CD4-positive, alpha-beta T cell (primary cell): Measurements from ENCODE around the gene RAI14. TPM values are rescaled to one million over a fixed set of nuclear protein-coding genes. Genes with fewer than 3 reads are reported as not detected.

Experiments used
- ATAC-seq: fragments of 200-7000 bp; cut with Tn5 transposase; one replicate; pipeline ENCODE4 v1.10.0; 2022; ENCODE audit warnings: mild to moderate bottlenecking; ENCODE audit not compliant: poor library complexity
- CTCF ChIA-PET: fragments of 350-600 bp; sonication (Branson Sonifier 250); formaldehyde crosslinking; loops from one replicate; lab custom pipeline; 2021; ENCODE audit warnings: antibody characterized with exemption, inconsistent platforms; lab: Charles Lee
- POLR2A ChIA-PET: fragments of 350-600 bp; sonication (Branson Sonifier 250); formaldehyde crosslinking; loops from one replicate; lab custom pipeline; 2021; ENCODE audit warnings: antibody characterized with exemption, inconsistent platforms; lab: Charles Lee
- DNase-seq, 14 experiments: peaks; one replicate each; pipeline ENCODE4 v3.0.0-alpha.2; 2013 to 2020; ENCODE audit warnings: mixed read lengths in 2 of 14
- H3K27ac ChIP-seq, 2 donors: one replicate each; pipeline versions ENCODE4 v1.5.1 to v1.7.0; 2013; ENCODE audit warnings: low read length in 2 of 2, low read depth in 1 of 2, mild to moderate bottlenecking in 1 of 2
- H3K27me3 ChIP-seq, 2 experiments: 1 replicate in 1 of 2; 2 replicates in 1 of 2; pipeline versions ENCODE4 v1.6.1 to v1.7.0; 2013; ENCODE audit warnings: low read length in 2 of 2, control low read depth in 1 of 2, mild to moderate bottlenecking in 1 of 2, moderate library complexity in 1 of 2; ENCODE audit not compliant: insufficient read depth in 2 of 2, control insufficient read depth in 1 of 2
- H3K36me3 ChIP-seq: one replicate; pipeline ENCODE4 v1.6.1; 2013; ENCODE audit warnings: low read length, control low read depth; ENCODE audit not compliant: insufficient read depth
- H3K4me1 ChIP-seq: one replicate; pipeline ENCODE4 v1.6.1; 2013; ENCODE audit warnings: low read length, control low read depth; ENCODE audit not compliant: insufficient read depth
- H3K4me3 ChIP-seq: one replicate; pipeline ENCODE4 v1.5.1; 2013; ENCODE audit warnings: mild to moderate bottlenecking, low read length, moderate library complexity
- H3K9me3 ChIP-seq, 2 experiments: 1 replicate in 1 of 2; 2 replicates in 1 of 2; pipeline versions ENCODE4 v1.6.1 to v1.7.0; 2013; ENCODE audit warnings: low read length in 2 of 2, mild to moderate bottlenecking in 2 of 2, control low read depth in 1 of 2, moderate library complexity in 1 of 2; ENCODE audit not compliant: control insufficient read depth in 1 of 2, insufficient read depth in 1 of 2
- H3K27ac Mint-ChIP-seq: one replicate; pipeline ENCODE4 v1.8.0; 2020; ENCODE audit warnings: mixed read lengths
- H3K27me3 Mint-ChIP-seq: one replicate; pipeline ENCODE4 v1.8.0; 2021; ENCODE audit warnings: mixed read lengths
- H3K36me3 Mint-ChIP-seq: one replicate; pipeline ENCODE4 v1.8.0; 2021; ENCODE audit warnings: low read depth, mixed read lengths
- H3K4me1 Mint-ChIP-seq: one replicate; pipeline ENCODE4 v1.8.0; 2021; ENCODE audit warnings: low read depth, mixed read lengths
- H3K4me3 Mint-ChIP-seq: one replicate; pipeline ENCODE4 v1.8.0; 2020; ENCODE audit warnings: mild to moderate bottlenecking, mixed read lengths
- H3K9me3 Mint-ChIP-seq: one replicate; pipeline ENCODE4 v1.8.0; 2020; ENCODE audit warnings: mixed read lengths
- intact Hi-C, 2 experiments: fragments of 100-400 bp; cut with DNase I in 1 of 2; cut with micrococcal nuclease in 1 of 2; formaldehyde crosslinking; loops; one replicate each; pipeline versions ENCODE4 v1.15.1 to v1.9.0; 2023 to 2025; cut with DNase I, micrococcal nuclease
- total RNA-seq, 174 experiments: library from RNA in 2 of 174; stranded (reverse) in 2 of 174; gene quantifications; one replicate each; pipeline ENCODE4 v1.2.3 and lab custom pipeline; 2021 to 2026
- TF ChIP-seq, protein P1 (sequence below): fragments of 200-600 bp; IDR thresholded peaks from one replicate; pipeline ENCODE4 v1.8.0; 2022; ENCODE audit warnings: antibody characterized with exemption, mild to moderate bottlenecking

The RAI14 gene
- total RNA-seq, 2 experiments from 2014 or later: 0.20 to 0.60 TPM

- Histone ChIP-seq H3K27ac (no peak overlapping the region), H3K27me3 (no peaks in the 10 kb centered on the region), H3K36me3 (no peaks in the 10 kb centered on the region), H3K9me3 (no peaks in the 10 kb centered on the region), H3K4me1 (no peaks in the 10 kb centered on the region), H3K4me3 (no peak overlapping the region)
- POLR2A ChIA-PET: no interaction called here
- intact Hi-C loops: no loop called here
- Mint-ChIP-seq H3K27me3 (no peaks in the 10 kb centered on the region), H3K27ac (no peak overlapping the region), H3K4me3 (no peak overlapping the region), H3K36me3 (no peaks in the 10 kb centered on the region), H3K4me1 (no peaks in the 10 kb centered on the region), H3K9me3 (no peaks in the 10 kb centered on the region)
- CTCF ChIA-PET: interaction anchor here (1.4 kb wide), 1 partner anchor 40 kb away, joined by 3 read pairs; no protein-coding TSS in a partner anchor
- DNase-seq (no peak), ATAC-seq (no peak)
- TF ChIP-seq, protein P1, sequence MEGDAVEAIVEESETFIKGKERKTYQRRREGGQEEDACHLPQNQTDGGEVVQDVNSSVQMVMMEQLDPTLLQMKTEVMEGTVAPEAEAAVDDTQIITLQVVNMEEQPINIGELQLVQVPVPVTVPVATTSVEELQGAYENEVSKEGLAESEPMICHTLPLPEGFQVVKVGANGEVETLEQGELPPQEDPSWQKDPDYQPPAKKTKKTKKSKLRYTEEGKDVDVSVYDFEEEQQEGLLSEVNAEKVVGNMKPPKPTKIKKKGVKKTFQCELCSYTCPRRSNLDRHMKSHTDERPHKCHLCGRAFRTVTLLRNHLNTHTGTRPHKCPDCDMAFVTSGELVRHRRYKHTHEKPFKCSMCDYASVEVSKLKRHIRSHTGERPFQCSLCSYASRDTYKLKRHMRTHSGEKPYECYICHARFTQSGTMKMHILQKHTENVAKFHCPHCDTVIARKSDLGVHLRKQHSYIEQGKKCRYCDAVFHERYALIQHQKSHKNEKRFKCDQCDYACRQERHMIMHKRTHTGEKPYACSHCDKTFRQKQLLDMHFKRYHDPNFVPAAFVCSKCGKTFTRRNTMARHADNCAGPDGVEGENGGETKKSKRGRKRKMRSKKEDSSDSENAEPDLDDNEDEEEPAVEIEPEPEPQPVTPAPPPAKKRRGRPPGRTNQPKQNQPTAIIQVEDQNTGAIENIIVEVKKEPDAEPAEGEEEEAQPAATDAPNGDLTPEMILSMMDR: no peak
Observed at GRCh38 chr5:34687269-34688011, 31.3 kb downstream of the RAI14 start.

DNA sequence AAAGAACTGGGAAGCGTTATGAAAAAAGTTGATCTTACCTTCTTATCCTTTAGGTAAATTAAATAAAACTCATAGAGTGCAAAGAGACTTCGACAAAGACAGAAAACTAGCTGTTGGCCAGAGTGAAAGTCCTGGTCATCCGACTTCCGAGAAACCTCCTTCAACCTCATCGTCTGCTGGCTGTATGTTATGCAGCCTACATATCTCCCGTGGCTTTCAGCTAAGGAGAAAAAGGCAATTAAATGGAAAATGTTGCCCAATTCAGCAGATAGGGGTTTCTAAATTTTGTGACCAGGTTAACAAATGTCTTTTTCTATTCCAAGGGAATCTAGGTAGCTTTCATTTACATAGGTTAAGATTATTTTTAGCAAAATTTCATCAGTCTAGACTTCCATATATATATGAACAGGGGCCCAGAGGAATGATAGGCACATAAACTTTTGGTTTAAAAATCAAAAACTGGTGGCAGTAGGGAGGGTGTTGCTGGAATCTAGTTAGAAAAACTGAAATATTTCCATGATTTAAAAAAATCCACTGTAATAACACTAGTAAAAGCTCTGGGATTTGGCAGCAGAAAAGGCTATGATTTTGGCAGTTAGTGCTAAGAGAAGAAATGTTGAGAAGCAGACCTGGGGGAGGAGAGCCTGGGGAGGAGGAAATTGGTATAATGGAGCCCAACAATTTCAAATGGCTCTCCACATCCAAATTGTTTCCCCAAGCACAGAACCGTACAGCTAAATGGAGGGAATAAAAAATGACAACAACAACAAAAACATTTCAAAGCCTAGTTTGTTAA is 32.1 kb downstream of the RAI14 start:
- Histone ChIP-seq H3K27me3 (no peaks in the 10 kb centered on the region), H3K4me1 (no peaks in the 10 kb centered on the region), H3K36me3 (no peaks in the 10 kb centered on the region), H3K4me3 (no peak overlapping the region), H3K27ac (no peak overlapping the region), H3K9me3 (no peaks in the 10 kb centered on the region)
- Mint-ChIP-seq H3K9me3 (no peaks in the 10 kb centered on the region), H3K4me1 (no peaks in the 10 kb centered on the region), H3K36me3 (no peaks in the 10 kb centered on the region), H3K27me3 (no peaks in the 10 kb centered on the region), H3K4me3 (no peak overlapping the region), H3K27ac (no peak overlapping the region)
- intact Hi-C loops: no loop called here
- POLR2A ChIA-PET: no interaction called here
- TF ChIP-seq, protein P1: no peak
- ATAC-seq (no peak), DNase-seq (no peak)
- CTCF ChIA-PET: interaction anchor here (1.4 kb wide), 1 partner anchor 40 kb away, joined by 3 read pairs; no protein-coding TSS in a partner anchor

GRCh38 chr5:34690301-34690700 is 34.2 kb downstream of the RAI14 start:
- TF ChIP-seq, protein P1: no peak
- Histone ChIP-seq H3K36me3 (no peaks in the 10 kb centered on the region), H3K4me3 (no peak overlapping the region), H3K27me3 (no peaks in the 10 kb centered on the region), H3K27ac (no peak overlapping the region), H3K9me3 (no peaks in the 10 kb centered on the region), H3K4me1 (peaks cover 9% of the 10 kb centered on the region)
- Mint-ChIP-seq H3K4me1 (peaks cover 17% of the 10 kb centered on the region), H3K27me3 (no peaks in the 10 kb centered on the region), H3K9me3 (no peaks in the 10 kb centered on the region), H3K27ac (no peak overlapping the region), H3K4me3 (no peak overlapping the region), H3K36me3 (no peaks in the 10 kb centered on the region)
- ATAC-seq (no peak), DNase-seq (no peak)
- CTCF ChIA-PET: no interaction called here
- intact Hi-C loops: no loop called here
- POLR2A ChIA-PET: no interaction called here
